Measurements from ENCODE around the gene HSPA6. TPM values are rescaled to one million over a fixed set of nuclear protein-coding genes. Genes with fewer than 3 reads are reported as not detected.
A peak's percentile ranks its signal among the peaks of the same experiment; 100 is the strongest.

The HSPA6 gene
- total and polyA plus RNA-seq, 10 of the 15 experiments (the other 5 are each of a cell fraction or from before 2014, with no cell fraction given): 0.05 to 8.8 (median 0.66) TPM

DNA sequence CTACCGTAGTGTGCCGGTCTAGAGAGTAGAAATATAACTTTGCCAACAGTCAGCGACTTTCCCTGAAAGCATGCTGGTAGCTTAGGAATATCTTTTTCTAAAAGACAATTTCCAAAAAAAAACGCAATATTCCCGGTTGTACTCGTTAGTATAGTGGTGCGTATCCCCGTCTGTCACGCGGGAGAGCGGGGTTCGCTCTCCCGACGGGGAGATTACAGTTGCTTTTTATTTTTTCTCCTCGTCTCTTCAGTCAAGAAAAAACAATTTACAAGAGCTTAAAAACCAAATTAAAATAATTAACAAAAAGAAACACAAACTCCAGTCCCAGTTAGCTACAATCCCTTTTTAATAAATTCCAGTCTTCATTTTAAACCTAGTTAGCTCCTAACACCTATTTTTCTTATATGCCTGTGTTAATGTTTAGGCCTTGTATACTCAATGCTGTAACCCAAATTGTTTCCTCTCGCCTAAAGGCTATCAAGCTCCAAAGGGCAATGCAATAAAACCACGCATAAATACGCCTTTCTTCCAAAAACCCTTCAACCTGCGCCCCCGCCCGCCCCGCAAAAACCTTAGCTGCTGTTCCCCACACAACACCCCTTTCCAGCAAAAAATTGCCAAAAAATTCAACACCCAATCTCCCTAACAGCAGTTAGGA, 7.8 kb downstream of the HSPA6 start:
- POLR2A ChIA-PET: interaction anchor here (0.6 to 1.2 kb wide), 2 partner anchors 10 to 91 kb away, joined by 3 to 6 read pairs; no protein-coding TSS in a partner anchor
- CTCF ChIA-PET: interaction anchor here (0.7 to 1.6 kb wide), 5 partner anchors 9 to 207 kb away, joined by 3 to 6 read pairs (median 4); no protein-coding TSS in a partner anchor
- H3K9me3 ChIP-seq (replicated peaks; ENCODE audit: control insufficient read depth, insufficient read depth, low read length): no peaks in the 10 kb centered on the region
- intact Hi-C loops (cut with micrococcal nuclease; ENCODE audit: unreplicated experiment): loop anchor here (10.0 kb wide), 1 partner anchor 137 kb away; no protein-coding TSS in a partner anchor
- FAIRE-seq (no peak), DNase-seq (ENCODE audit: low read depth, low spot score) (no peak), ATAC-seq (no peak)
- in situ Hi-C loops (cut with MboI): no loop called here
- H2AFZ ChIP-seq (ENCODE audit: control insufficient read depth, low read depth, low read length): no peak overlapping the region
- no peak overlapping the region for H3K9ac ChIP-seq (ENCODE audit: control insufficient read depth, insufficient read depth, low read length)
- BruUV-seq (replicated peaks): no TSS peak
- H3K4me1 ChIP-seq (ENCODE audit: control insufficient read depth, insufficient read depth, low read length): no peaks in the 10 kb centered on the region; the same call in 1 of the 2 replicates
- SMC1A ChIA-PET (ENCODE audit: uncharacterized antibody, unreplicated experiment): interaction anchor here (0.8 to 1.5 kb wide), 6 partner anchors 8 to 207 kb away, joined by 3 to 9 read pairs (median 4); no protein-coding TSS in a partner anchor
- no peaks in the 10 kb centered on the region for H3K36me3 ChIP-seq (ENCODE audit: control insufficient read depth in 2 of 2, insufficient read depth in 2 of 2, low read length in 1 of 2)
- no peak overlapping the region for H3K4me2 ChIP-seq (ENCODE audit: control insufficient read depth, insufficient read depth)
- RAD21 ChIA-PET (ENCODE audit: unreplicated experiment): interaction anchor here (1.6 to 1.7 kb wide), 2 partner anchors 40 to 206 kb away, joined by 3 to 10 read pairs; no protein-coding TSS in a partner anchor
- H3K79me2 ChIP-seq (ENCODE audit: control insufficient read depth, insufficient read depth, low read length): no peaks in the 10 kb centered on the region
- no peaks in the 10 kb centered on the region for H3K27me3 ChIP-seq (replicated peaks in 1 of 2; ENCODE audit: control insufficient read depth in 2 of 2, insufficient read depth in 2 of 2, low read length in 1 of 2)
- TF ChIP-seq TAF1 (IDR thresholded peaks at IDR 0.05; ENCODE audit: borderline replicate concordance, low read depth, low read length): no peak
- TF ChIP-seq, protein P1, sequence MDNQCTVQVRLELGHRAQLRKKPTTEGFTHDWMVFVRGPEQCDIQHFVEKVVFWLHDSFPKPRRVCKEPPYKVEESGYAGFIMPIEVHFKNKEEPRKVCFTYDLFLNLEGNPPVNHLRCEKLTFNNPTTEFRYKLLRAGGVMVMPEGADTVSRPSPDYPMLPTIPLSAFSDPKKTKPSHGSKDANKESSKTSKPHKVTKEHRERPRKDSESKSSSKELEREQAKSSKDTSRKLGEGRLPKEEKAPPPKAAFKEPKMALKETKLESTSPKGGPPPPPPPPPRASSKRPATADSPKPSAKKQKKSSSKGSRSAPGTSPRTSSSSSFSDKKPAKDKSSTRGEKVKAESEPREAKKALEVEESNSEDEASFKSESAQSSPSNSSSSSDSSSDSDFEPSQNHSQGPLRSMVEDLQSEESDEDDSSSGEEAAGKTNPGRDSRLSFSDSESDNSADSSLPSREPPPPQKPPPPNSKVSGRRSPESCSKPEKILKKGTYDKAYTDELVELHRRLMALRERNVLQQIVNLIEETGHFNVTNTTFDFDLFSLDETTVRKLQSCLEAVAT (IDR thresholded peaks at IDR 0.05): 0 out of 2 replicates have a peak, but pooled peaks have one; percentile 23
- no peak overlapping the region for H3K4me3 ChIP-seq
- no peak overlapping the region for H3K27ac ChIP-seq (ENCODE audit: control insufficient read depth, insufficient read depth)
- no peaks in the 10 kb centered on the region for H4K20me1 ChIP-seq (ENCODE audit: control insufficient read depth, insufficient read depth)
- whole genome bisulfite sequencing (ENCODE audit: insufficient coverage, insufficient replicate concordance, low lambda C conversion rate, missing lambda C conversion rate): 88% methylated on average over 22 of the region's 22 CpGs

Data from GM12878 (cell line).